Neural cell (in vitro differentiated cells): ENCODE measurements around the gene MAB21L4.

Experiments
- CTCF ChIP-seq: fragments of 450-650 bp; IDR thresholded peaks from 2 replicates; pipeline ENCODE4 v1.5.1; 2014; ENCODE audit warnings: antibody characterized with exemption, mild to moderate bottlenecking, moderate library complexity; ENCODE audit not compliant: poor library complexity, severe bottlenecking
- TAF1 ChIP-seq: IDR thresholded peaks from 2 replicates; pipeline ENCODE4 v1.6.1; 2012; ENCODE audit warnings: low read depth

GRCh38 chr2:240873805-240874714 lies 21.9 kb downstream of the MAB21L4 start:
- TF ChIP-seq TAF1: no peak
- TF ChIP-seq CTCF: no peak
